ENCODE measurements around the gene RBMS3.

Gene RBMS3

GRCh38 chr3:29412110-29412509 lies 131.2 kb downstream of the RBMS3 start:
- H3K27ac ChIP-seq = no peak overlapping the region
- DNase-seq (ENCODE audit: low spot score) = no peak
- no peak for TF ChIP-seq CTCF (IDR thresholded peaks at IDR 0.05)
- no peak overlapping the region for H3K4me3 ChIP-seq

- no peak overlapping the region for H3K27ac ChIP-seq
- H3K4me3 ChIP-seq = peak overlapping the region; percentile 31
- DNase-seq (ENCODE audit: low spot score) = no peak
- TF ChIP-seq CTCF (IDR thresholded peaks at IDR 0.05) = no peak
Measured at GRCh38 chr3:29414468-29415224, 133.8 kb downstream of the RBMS3 start.

- Histone ChIP-seq H3K4me3 (no peak overlapping the region), H3K27ac (no peak overlapping the region)
- no peak for TF ChIP-seq CTCF (IDR thresholded peaks at IDR 0.05)
- DNase-seq (ENCODE audit: low spot score) = no peak
Measured at GRCh38 chr3:29415482-29416223, 134.8 kb downstream of the RBMS3 start.

- H3K4me3 ChIP-seq = no peak overlapping the region
- no peak overlapping the region for H3K27ac ChIP-seq
- TF ChIP-seq CTCF (IDR thresholded peaks at IDR 0.05) = no peak
- no peak for DNase-seq (ENCODE audit: low spot score)
Measured at GRCh38 chr3:29416514-29416913, 135.6 kb downstream of the RBMS3 start.

GRCh38 chr3:29420106-29420505 lies 139.2 kb downstream of the RBMS3 start:
- TF ChIP-seq CTCF (IDR thresholded peaks at IDR 0.05) = no peak
- H3K4me3 ChIP-seq = no peak overlapping the region
- no peak overlapping the region for H3K27ac ChIP-seq
- no peak for DNase-seq (ENCODE audit: low spot score)

- TF ChIP-seq CTCF (IDR thresholded peaks at IDR 0.05) = no peak
- peak overlapping the region in 1 of 2 donors; percentile 69 for H3K27ac ChIP-seq
- no peak overlapping the region for H3K4me3 ChIP-seq
- no peak for DNase-seq (ENCODE audit: low spot score)
Measured at GRCh38 chr3:29426302-29427226, 145.7 kb downstream of the RBMS3 start.

Data from coronary artery (tissue), 2 donors.